Mucosa of rectum (tissue), 2 donors: Measurements from ENCODE around the gene OLFML1.
A peak's percentile ranks its signal among the peaks of the same experiment; 100 is the strongest.

Source experiments
- H3K27ac ChIP-seq, 2 donors: one replicate each; pipeline ENCODE4 v1.7.0; 2013; ENCODE audit warnings: inconsistent platforms in 2 of 2, low read depth in 2 of 2, low read length in 2 of 2
- H3K27me3 ChIP-seq, 2 donors: one replicate each; pipeline ENCODE4 v1.7.0; 2013; ENCODE audit warnings: low read length in 2 of 2; ENCODE audit not compliant: control insufficient read depth in 2 of 2, insufficient read depth in 2 of 2
- H3K36me3 ChIP-seq, 2 donors: one replicate each; pipeline ENCODE4 v1.7.0; 2013; ENCODE audit warnings: low read length in 2 of 2; ENCODE audit not compliant: control insufficient read depth in 2 of 2, insufficient read depth in 2 of 2
- H3K4me1 ChIP-seq, 2 donors: one replicate each; pipeline ENCODE4 v1.7.0; 2013; ENCODE audit warnings: low read length in 2 of 2, mild to moderate bottlenecking in 1 of 2; ENCODE audit not compliant: control insufficient read depth in 2 of 2, insufficient read depth in 2 of 2
- H3K4me3 ChIP-seq, 2 donors: one replicate each; pipeline ENCODE4 v1.7.0; 2013; ENCODE audit warnings: low read length in 2 of 2
- H3K9ac ChIP-seq, 2 donors: one replicate each; pipeline ENCODE4 v1.7.0; 2013; ENCODE audit warnings: low read length in 2 of 2, low read depth in 1 of 2, mild to moderate bottlenecking in 1 of 2
- H3K9me3 ChIP-seq, 2 donors: one replicate each; pipeline ENCODE4 v1.7.0; 2013; ENCODE audit warnings: low read length in 2 of 2; ENCODE audit not compliant: control insufficient read depth in 2 of 2
- donor health status: healthy.
- donor health status: Normal muscosa, but diverticular disease.

The OLFML1 gene

DNA sequence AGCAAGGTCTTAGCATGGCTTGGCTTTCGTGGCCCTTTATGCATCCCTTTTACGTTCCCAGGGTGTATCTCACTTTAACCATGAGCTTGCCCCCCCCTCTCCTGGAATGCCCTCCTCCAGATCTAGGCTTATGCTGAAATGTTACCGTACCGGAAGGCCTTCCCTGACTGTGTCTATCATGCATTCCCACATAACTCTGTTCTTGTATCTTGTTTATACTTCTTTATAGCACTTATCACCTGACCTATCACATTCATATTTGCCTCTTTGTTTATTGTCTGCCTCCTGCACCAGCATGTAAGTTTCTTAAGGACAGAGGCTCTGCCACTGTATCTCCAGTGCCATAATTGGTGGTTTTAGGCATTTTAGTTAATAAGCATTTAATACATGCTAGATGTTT lies 67.4 kb downstream of the OLFML1 start:
- H3K36me3 ChIP-seq, result no peaks in the 10 kb centered on the region

DNA sequence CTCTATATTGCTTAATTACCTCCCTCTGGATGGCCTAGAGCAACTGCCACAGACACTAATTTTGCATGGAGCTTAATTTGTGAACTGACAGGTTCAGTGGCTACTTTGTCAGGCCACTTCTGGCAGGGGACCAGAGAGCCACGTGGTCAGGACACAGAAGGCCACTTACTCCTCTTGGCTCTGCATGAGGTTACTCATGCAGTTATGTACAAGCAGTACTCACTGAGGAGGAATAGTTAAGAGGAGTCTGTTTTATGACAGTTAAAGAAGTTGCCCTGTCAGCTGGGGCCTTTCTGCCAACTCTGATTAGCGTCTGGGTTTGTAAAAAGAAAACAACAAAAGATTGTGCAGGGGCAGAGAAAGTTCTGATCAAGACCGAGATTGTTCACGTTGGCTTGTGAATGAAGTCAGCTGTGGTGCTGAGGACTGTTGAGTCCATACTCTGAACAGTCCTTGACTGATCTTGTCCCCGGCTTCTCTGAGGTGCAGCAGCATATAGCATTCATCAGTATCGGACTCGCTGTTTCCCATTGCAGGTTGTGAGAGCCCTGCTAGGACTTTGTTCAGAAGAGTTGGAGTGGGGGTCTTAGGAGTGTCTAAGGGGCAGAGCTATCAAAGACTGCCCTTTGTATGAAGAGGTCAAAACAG lies 69.9 kb downstream of the OLFML1 start:
- Histone ChIP-seq H3K27me3 (no peaks in the 10 kb centered on the region), H3K27ac (peak overlapping the region in 1 of 2 donors; percentile 1), H3K36me3 (no peaks in the 10 kb centered on the region), H3K9me3 (no peaks in the 10 kb centered on the region), H3K9ac (no peak overlapping the region), H3K4me1 (peaks cover 10 to 15% of the 10 kb centered on the region in 2 donors), H3K4me3 (no peak overlapping the region)

More for the DNA sequence above, 67.4 kb downstream of the OLFML1 start:
- Histone ChIP-seq H3K9ac (no peak overlapping the region), H3K9me3 (no peaks in the 10 kb centered on the region), H3K4me1 (peaks cover 10 to 15% of the 10 kb centered on the region in 2 donors), H3K27ac (no peak overlapping the region), H3K4me3 (no peak overlapping the region), H3K27me3 (no peaks in the 10 kb centered on the region)

DNA sequence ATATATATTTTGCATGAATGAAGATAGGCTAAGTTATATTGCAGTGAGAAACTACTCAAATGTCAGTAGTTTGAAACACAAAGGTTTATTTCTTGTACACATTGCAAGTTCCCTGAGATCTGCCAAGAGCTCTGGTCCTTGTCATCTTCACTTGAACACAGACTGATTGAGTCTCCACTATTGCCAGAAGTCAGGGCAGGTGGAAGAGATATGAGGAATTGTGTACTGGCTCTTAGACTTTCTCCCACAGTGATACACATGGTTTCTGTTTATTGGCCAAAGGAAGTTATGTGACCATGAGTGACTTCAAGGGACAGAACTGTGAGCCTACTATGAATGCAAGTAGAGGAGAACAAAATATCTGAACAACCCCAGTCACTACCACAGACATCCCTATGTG lies 72.7 kb downstream of the OLFML1 start:
- Histone ChIP-seq H3K9ac (no peak overlapping the region), H3K36me3 (no peaks in the 10 kb centered on the region), H3K9me3 (no peaks in the 10 kb centered on the region), H3K27me3 (no peaks in the 10 kb centered on the region), H3K27ac (no peak overlapping the region), H3K4me3 (no peak overlapping the region), H3K4me1 (peaks cover 11 to 13% of the 10 kb centered on the region in 2 donors)

GRCh38 chr11:7559398-7560283 lies 74.3 kb downstream of the OLFML1 start:
- H3K4me3 ChIP-seq, result no peak overlapping the region
- peaks cover 8 to 9% of the 10 kb centered on the region in 2 donors for H3K4me1 ChIP-seq
- H3K27ac ChIP-seq, result no peak overlapping the region
- no peak overlapping the region for H3K9ac ChIP-seq
- no peaks in the 10 kb centered on the region for H3K36me3 ChIP-seq
- H3K27me3 ChIP-seq, result no peaks in the 10 kb centered on the region
- no peaks in the 10 kb centered on the region for H3K9me3 ChIP-seq
